Uterus (tissue), 4 donors: Measurements from ENCODE around the gene ACSBG1. TPM values are rescaled to one million over a fixed set of nuclear protein-coding genes. Genes with fewer than 3 reads are reported as not detected.

Experiments used
- DNase-seq, 2 donors: peaks; one replicate each; pipeline ENCODE4 v3.0.0-alpha.2; 2019 to 2020
- H3K27ac ChIP-seq, 2 donors: fragments of 200-600 bp; sonication (generic); 1 replicate in 1 of 2; 2 replicates in 1 of 2; pipeline ENCODE4 v1.5.1; 2016 to 2018
- H3K27me3 ChIP-seq, 2 donors: fragments of 200-600 bp; sonication (generic); one replicate each; pipeline ENCODE4 v1.5.1; 2018 to 2019; ENCODE audit warnings: control low read depth in 1 of 2
- H3K36me3 ChIP-seq, 2 donors: fragments of 200-600 bp; sonication (generic); one replicate each; pipeline ENCODE4 v1.5.1; 2019; ENCODE audit warnings: control low read depth in 1 of 2
- H3K4me1 ChIP-seq, 2 donors: fragments of 200-600 bp; sonication (generic); one replicate each; pipeline ENCODE4 v1.5.1; 2018 to 2019; ENCODE audit warnings: control low read depth in 1 of 2
- H3K4me3 ChIP-seq, 2 donors: fragments of 200-600 bp; sonication (generic); 1 replicate in 1 of 2; 2 replicates in 1 of 2; pipeline ENCODE4 v1.5.1; 2018 to 2019; ENCODE audit warnings: mild to moderate bottlenecking in 1 of 2
- H3K9me3 ChIP-seq, 2 donors: fragments of 200-600 bp; sonication (generic); one replicate each; pipeline ENCODE4 v1.5.1; 2019; ENCODE audit warnings: control low read depth in 1 of 2
- POLR2A ChIP-seq, 2 donors: fragments of 450-650 bp; IDR thresholded peaks; one replicate each; pipeline ENCODE4 v1.6.1; 2016; ENCODE audit warnings: antibody characterized with exemption in 2 of 2, mild to moderate bottlenecking in 1 of 2, moderate library complexity in 1 of 2
- intact Hi-C: fragments of 100-400 bp; cut with DNase I; formaldehyde crosslinking; loops from one replicate; pipeline ENCODE4 v1.15.1; 2023; ENCODE audit warnings: low total_unique reads
- total RNA-seq, 4 donors: library from RNA; depleted of rRNA in 3 of 4; stranded (reverse); fragments of >200 nt in 3 of 4; gene quantifications; one replicate each; pipeline versions ENCODE4 v1.1.0 to v1.2.4, GENCODE V29; 2014 to 2023
- TF ChIP-seq, protein P1 (sequence below), 4 experiments: fragments of 200-600 bp in 2 of 4; fragments of 450-650 bp in 2 of 4; sonication (generic) in 2 of 4; IDR thresholded peaks; one replicate each; pipeline ENCODE4 v1.5.1; 2016 to 2019; ENCODE audit warnings: antibody characterized with exemption in 4 of 4, mild to moderate bottlenecking in 2 of 4, moderate library complexity in 1 of 4
- donor health status: DM: yes; HTN: yes; CAD: no.

ACSBG1 gene
- total RNA-seq, 4 donors from 2014 or later, result 3.5 TPM; not detected in 3

DNA sequence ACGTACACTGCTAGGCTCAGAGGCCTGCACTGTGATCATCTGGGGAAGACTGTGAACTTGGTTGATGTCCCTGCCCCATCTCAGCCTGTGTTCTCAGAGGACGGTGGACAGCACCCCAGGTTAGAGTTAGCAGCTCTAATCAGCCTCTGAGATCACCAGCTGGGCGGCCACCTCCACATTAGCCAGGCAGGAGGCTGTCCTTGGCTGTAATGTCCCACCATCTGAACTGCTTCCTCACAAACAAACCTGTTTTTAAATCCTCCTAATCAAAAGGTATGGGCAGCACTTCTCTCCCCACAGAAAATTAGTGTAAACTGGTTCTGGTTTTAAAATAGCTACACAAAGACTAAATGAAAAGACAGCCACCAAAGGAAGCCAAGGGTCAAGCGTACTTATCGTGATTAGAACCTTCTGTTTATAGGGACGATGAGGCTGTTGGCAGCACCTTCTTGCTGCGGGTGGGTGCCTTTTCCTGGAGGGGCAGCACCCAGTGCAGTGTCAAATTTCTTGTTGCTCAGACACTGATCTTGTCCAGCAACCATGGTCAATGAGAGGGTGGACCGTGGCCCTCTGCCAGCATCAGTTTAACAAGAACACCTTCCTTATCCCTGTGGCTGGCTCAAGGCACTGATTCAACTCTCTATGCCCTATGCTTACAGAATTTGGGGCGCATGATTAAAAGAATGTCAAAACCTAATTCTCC is 24.6 kb downstream of the ACSBG1 start:
- no peak for DNase-seq
- no peaks in the 10 kb centered on the region for H3K4me1 ChIP-seq
- no peak for TF ChIP-seq POLR2A (IDR thresholded peaks at IDR 0.05)
- TF ChIP-seq, protein P1, sequence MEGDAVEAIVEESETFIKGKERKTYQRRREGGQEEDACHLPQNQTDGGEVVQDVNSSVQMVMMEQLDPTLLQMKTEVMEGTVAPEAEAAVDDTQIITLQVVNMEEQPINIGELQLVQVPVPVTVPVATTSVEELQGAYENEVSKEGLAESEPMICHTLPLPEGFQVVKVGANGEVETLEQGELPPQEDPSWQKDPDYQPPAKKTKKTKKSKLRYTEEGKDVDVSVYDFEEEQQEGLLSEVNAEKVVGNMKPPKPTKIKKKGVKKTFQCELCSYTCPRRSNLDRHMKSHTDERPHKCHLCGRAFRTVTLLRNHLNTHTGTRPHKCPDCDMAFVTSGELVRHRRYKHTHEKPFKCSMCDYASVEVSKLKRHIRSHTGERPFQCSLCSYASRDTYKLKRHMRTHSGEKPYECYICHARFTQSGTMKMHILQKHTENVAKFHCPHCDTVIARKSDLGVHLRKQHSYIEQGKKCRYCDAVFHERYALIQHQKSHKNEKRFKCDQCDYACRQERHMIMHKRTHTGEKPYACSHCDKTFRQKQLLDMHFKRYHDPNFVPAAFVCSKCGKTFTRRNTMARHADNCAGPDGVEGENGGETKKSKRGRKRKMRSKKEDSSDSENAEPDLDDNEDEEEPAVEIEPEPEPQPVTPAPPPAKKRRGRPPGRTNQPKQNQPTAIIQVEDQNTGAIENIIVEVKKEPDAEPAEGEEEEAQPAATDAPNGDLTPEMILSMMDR (IDR thresholded peaks at IDR 0.05), result no peak
- no peak overlapping the region for H3K4me3 ChIP-seq
- no peaks in the 10 kb centered on the region for H3K9me3 ChIP-seq
- H3K27ac ChIP-seq, result no peak overlapping the region
- no peaks in the 10 kb centered on the region for H3K27me3 ChIP-seq
- H3K36me3 ChIP-seq, result no peaks in the 10 kb centered on the region
- intact Hi-C loops, result no loop called here

DNA sequence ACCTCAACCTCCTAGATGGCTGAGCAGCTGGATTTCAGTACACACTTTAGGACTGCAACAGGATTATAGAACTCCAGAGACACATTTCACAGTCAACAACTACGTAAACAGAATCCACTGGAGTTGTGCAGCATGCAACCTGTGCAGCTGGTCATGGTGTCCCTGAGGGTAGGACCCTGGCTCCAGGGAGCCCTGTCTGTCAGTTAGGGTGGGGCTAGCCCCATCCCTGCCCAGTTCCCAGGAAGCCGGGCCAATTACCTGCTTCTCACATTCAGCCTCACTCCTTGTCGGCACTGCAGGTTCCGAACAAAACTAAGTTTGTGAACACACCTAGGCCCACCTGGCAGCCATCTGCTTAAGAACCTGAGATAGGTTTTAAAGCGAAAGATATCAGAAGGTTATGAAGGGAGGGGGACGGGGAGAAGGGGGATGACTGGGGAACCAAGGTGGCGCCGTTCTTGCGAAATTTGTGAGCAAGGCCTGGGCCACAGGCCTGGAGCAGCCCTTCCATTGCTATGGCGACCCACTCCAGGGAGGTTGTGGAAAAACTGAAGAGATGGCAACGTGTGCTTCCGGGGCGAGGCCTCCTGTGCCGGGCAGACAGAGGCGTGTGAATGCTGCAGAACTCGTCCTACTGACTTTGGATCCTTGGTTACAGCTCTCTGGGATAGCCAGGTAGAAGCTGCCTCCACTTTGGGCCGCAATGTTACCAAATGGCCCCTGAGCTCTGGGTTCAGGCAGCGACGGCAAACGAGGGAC is 25.3 kb downstream of the ACSBG1 start:
- Histone ChIP-seq H3K27ac (no peak overlapping the region), H3K27me3 (no peaks in the 10 kb centered on the region), H3K4me3 (no peak overlapping the region), H3K36me3 (no peaks in the 10 kb centered on the region), H3K4me1 (no peaks in the 10 kb centered on the region), H3K9me3 (no peaks in the 10 kb centered on the region)
- no peak for DNase-seq
- intact Hi-C loops, result no loop called here
- TF ChIP-seq, protein P1 (IDR thresholded peaks at IDR 0.05), result no peak
- no peak for TF ChIP-seq POLR2A (IDR thresholded peaks at IDR 0.05)

DNA sequence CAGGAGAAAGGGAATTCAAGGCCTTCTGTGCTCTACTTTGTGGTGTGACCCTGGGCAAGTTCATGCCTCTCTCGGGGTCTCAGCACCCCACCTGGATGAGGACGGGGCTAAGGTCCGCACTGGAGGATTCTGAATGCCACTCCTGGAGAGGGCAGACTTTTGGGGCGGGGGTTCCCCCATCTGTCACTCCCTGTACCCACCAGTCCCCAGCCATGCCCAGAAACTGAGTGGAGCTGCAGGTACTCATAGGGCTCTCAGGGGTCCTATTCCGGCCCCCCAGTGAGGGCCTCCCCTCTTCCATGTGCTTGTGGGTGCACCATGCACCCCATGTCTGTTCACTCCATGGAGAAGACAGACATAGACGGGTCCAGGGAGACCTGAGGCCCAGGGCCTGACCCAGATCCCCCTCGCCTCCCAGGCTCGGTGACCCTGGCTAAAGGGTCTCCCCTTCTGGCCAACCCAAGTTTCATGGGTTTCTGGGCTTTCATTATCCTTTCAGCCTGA is 26.0 kb downstream of the ACSBG1 start:
- H3K9me3 ChIP-seq, result no peaks in the 10 kb centered on the region
- H3K4me3 ChIP-seq, result no peak overlapping the region
- H3K4me1 ChIP-seq, result no peaks in the 10 kb centered on the region
- no peaks in the 10 kb centered on the region for H3K36me3 ChIP-seq
- H3K27ac ChIP-seq, result no peak overlapping the region
- DNase-seq, result no peak
- H3K27me3 ChIP-seq, result no peaks in the 10 kb centered on the region
- intact Hi-C loops, result no loop called here
- no peak for TF ChIP-seq POLR2A (IDR thresholded peaks at IDR 0.05)
- TF ChIP-seq, protein P1 (IDR thresholded peaks at IDR 0.05), result no peak

DNA sequence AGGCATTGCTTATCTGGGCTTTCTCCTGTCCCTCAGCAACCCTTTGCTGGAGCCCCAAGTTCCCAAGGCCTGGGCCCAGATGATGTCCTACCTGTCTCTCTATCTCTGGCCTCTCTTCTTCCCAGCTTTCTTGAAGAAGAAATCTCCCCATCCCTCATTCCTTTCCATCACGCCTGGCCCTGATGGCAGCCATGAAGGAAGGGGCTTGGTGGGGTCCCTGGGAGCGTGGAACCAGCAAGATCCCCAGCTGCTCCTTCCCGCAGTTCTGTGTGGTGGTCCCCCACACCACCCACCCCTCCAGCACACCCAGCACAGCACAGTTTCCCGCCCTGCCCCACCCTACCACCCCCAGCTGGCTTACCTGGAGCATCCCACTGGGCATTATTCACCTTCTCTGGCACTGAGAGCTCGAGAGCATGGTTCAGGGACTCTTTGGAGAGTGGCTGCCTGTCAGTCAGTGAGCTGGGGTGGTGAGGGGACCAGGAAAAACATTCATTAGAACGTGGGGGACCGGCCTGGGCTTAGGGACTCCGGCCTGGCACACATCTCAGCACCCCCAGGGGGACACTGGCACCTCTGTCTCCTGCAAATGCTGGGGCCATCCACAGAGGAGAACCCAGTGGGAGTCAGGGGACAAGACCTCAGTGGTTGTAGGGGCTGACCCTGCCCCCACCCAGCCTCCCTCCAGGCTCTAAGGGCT is 26.6 kb downstream of the ACSBG1 start:
- Histone ChIP-seq H3K4me3 (no peak overlapping the region), H3K27me3 (no peaks in the 10 kb centered on the region), H3K27ac (no peak overlapping the region), H3K36me3 (no peaks in the 10 kb centered on the region), H3K4me1 (no peaks in the 10 kb centered on the region), H3K9me3 (no peaks in the 10 kb centered on the region)
- no peak for DNase-seq
- intact Hi-C loops, result no loop called here
- TF ChIP-seq, protein P1 (IDR thresholded peaks at IDR 0.05), result no peak
- TF ChIP-seq POLR2A (IDR thresholded peaks at IDR 0.05), result no peak

DNA sequence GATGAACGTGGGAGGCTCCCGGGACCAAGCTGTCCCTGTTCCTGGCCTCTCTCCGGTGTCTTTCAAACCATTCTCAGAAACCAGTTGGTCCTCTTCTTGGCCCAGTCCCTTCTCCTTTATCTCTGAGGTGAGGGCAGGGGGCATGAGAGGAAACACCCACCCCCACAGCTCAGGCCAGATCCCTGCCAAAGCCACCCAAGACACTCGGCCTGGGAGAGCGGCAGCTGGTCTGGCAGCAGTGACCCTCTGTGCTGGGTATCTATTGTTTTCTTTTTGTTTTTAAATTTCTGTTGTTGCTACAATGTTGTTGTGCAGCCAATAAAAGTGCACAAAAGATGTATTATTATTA is 27.3 kb downstream of the ACSBG1 start:
- intact Hi-C loops, result no loop called here
- no peak for DNase-seq
- H3K4me1 ChIP-seq, result no peaks in the 10 kb centered on the region

More for the DNA sequence above, 27.3 kb downstream of the ACSBG1 start:
- H3K4me3 ChIP-seq, result no peak overlapping the region
- no peaks in the 10 kb centered on the region for H3K9me3 ChIP-seq
- no peak for TF ChIP-seq POLR2A (IDR thresholded peaks at IDR 0.05)
- TF ChIP-seq, protein P1 (IDR thresholded peaks at IDR 0.05), result no peak
- H3K27me3 ChIP-seq, result no peaks in the 10 kb centered on the region
- no peaks in the 10 kb centered on the region for H3K36me3 ChIP-seq
- no peak overlapping the region for H3K27ac ChIP-seq
